Melanocyte of skin (primary cell): ENCODE data around the gene DMD. TPM values are rescaled to one million over a fixed set of nuclear protein-coding genes. Genes with fewer than 3 reads are reported as not detected.

ENCODE experiments used
- small RNA-seq, 2 donors: library from RNA; depleted of rRNA; stranded (forward); fragments of <200 nt; gene quantifications; one replicate each; pipeline ENCODE3, GENCODE V24; 2012
- total RNA-seq, 2 donors: library from RNA; depleted of rRNA; stranded (reverse); fragments of >200 nt; gene quantifications; 2 replicates each; pipeline ENCODE4 v1.2.3, GENCODE V29; 2012

DMD gene
- total RNA-seq = 10 to 100 TPM; 10.3 to 14.3 TPM

GRCh38 chrX:33211356-33212260 lies at the start of gene DMD:
Gene DMD, minus strand, starts transcription at chrX:33211549. Its CDS starts 237 bp downstream, at chrX:33211312.

GRCh38 chrX:31071725-31072124 lies 2139.6 kb downstream of the DMD start, which contains the start of gene FTHL17:
Gene FTHL17, minus strand, starts transcription at chrX:31072041. Its CDS starts 88 bp downstream, at chrX:31071953.

Small RNA genes lying within 50 kb of the gene (small RNA-seq; reads per million reads assigned to genes)
- gene MIR3915 = 0 reads per million in 2 donors
- gene MIR548F5 = 0 reads per million in 2 donors
- gene RNA5SP501 = 0 reads per million in 2 donors
- gene RNU6-894P = 0 reads per million in 2 donors
